Astrocyte (in vitro differentiated cells and primary cell): ENCODE measurements around the gene CLEC16A.

Experiments
- CTCF ChIP-seq: IDR thresholded peaks from 2 replicates; pipeline ENCODE4 v1.5.1; 2011; ENCODE audit warnings: low read depth, mild to moderate bottlenecking, inconsistent platforms, low read length, moderate library complexity; ENCODE audit not compliant: insufficient read depth
- EZH2 ChIP-seq: IDR thresholded peaks from 2 replicates; pipeline ENCODE4 v1.6.1; 2012; ENCODE audit warnings: mild to moderate bottlenecking, low read length, inconsistent platforms; ENCODE audit not compliant: insufficient read depth

GRCh38 chr16:10989559-10989958 lies 45.2 kb downstream of the CLEC16A start:
- TF ChIP-seq CTCF (no peak), EZH2 (no peak)
